IPS-15b (cell line): ENCODE data around the gene PDE6H.

Source experiments
- H3K27me3 ChIP-seq: one replicate; pipeline ENCODE4 v1.6.1; 2013; ENCODE audit warnings: low read length; ENCODE audit not compliant: control insufficient read depth, insufficient read depth
- H3K36me3 ChIP-seq: one replicate; pipeline ENCODE4 v1.6.1; 2013; ENCODE audit warnings: low read length; ENCODE audit not compliant: control insufficient read depth, insufficient read depth
- H3K4me1 ChIP-seq: one replicate; pipeline ENCODE4 v1.6.1; 2013; ENCODE audit warnings: mild to moderate bottlenecking, low read length; ENCODE audit not compliant: control insufficient read depth, insufficient read depth
- H3K4me3 ChIP-seq: one replicate; pipeline ENCODE4 v1.5.1; 2013; ENCODE audit warnings: low read depth, low read length
- H3K9ac ChIP-seq: one replicate; pipeline ENCODE4 v1.6.1; 2013; ENCODE audit warnings: low read depth, mild to moderate bottlenecking, low read length
- H3K9me3 ChIP-seq: one replicate; pipeline ENCODE4 v1.6.1; 2013; ENCODE audit warnings: mild to moderate bottlenecking, low read length; ENCODE audit not compliant: control insufficient read depth, insufficient read depth

PDE6H gene

GRCh38 chr12:15013634-15014179 lies 40.9 kb downstream of the PDE6H start:
- no peak overlapping the region for H3K9ac ChIP-seq
- H3K9me3 ChIP-seq: no peaks in the 10 kb centered on the region
- H3K4me1 ChIP-seq: no peaks in the 10 kb centered on the region
- no peaks in the 10 kb centered on the region for H3K27me3 ChIP-seq
- H3K36me3 ChIP-seq: no peaks in the 10 kb centered on the region
- no peak overlapping the region for H3K4me3 ChIP-seq

- Histone ChIP-seq H3K4me1 (no peaks in the 10 kb centered on the region), H3K36me3 (no peaks in the 10 kb centered on the region), H3K27me3 (no peaks in the 10 kb centered on the region), H3K9ac (no peak overlapping the region), H3K9me3 (no peaks in the 10 kb centered on the region), H3K4me3 (no peak overlapping the region)
These were observed 41.9 kb downstream of the PDE6H start for GRCh38 chr12:15014708-15015107.

DNA sequence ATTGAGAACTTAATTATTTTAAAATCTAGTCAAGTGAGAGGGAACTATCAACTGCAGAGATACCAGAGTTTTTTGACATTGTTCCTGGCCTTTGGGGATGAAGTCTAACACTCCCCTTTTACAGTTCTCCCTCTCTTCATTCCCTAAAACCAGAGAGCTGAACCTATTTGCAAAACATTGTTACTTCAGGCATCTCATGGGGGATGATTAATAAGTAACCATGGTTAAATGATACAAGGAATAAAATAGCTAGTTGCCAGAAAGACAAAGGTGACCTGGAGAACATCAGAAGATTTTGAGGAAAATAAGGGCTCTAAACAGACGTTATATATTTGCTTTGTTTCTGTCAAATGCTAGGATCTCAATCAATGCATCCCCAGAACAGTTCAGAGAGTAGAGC lies 42.3 kb downstream of the PDE6H start:
- Histone ChIP-seq H3K27me3 (no peaks in the 10 kb centered on the region), H3K9ac (no peak overlapping the region), H3K4me1 (no peaks in the 10 kb centered on the region)

GRCh38 chr12:15020156-15020555 lies 47.3 kb downstream of the PDE6H start:
- Histone ChIP-seq H3K4me1 (no peaks in the 10 kb centered on the region), H3K9ac (no peak overlapping the region), H3K9me3 (no peaks in the 10 kb centered on the region), H3K27me3 (no peaks in the 10 kb centered on the region), H3K4me3 (no peak overlapping the region), H3K36me3 (no peaks in the 10 kb centered on the region)

More for the DNA sequence above, 42.3 kb downstream of the PDE6H start:
- Histone ChIP-seq H3K9me3 (no peaks in the 10 kb centered on the region), H3K4me3 (no peak overlapping the region), H3K36me3 (no peaks in the 10 kb centered on the region)
